Ishikawa (cell line): ENCODE data around the gene SCGB1C2.

Experiments
- EGR1 ChIP-seq: IDR thresholded peaks from 2 replicates; pipeline ENCODE4 v1.6.1; 2012
- EP300 ChIP-seq: IDR thresholded peaks from 2 replicates; pipeline ENCODE4 v1.6.1; 2012; ENCODE audit warnings: borderline replicate concordance
- FOXM1 ChIP-seq: IDR thresholded peaks from 2 replicates; pipeline ENCODE4 v1.6.1; 2012; ENCODE audit warnings: low read depth, borderline replicate concordance
- TAF1 ChIP-seq: IDR thresholded peaks from 2 replicates; pipeline ENCODE4 v1.6.1; 2012; ENCODE audit warnings: low read depth, mild to moderate bottlenecking
- TCF12 ChIP-seq: IDR thresholded peaks from 2 replicates; pipeline ENCODE4 v1.6.1; 2012; ENCODE audit warnings: low read depth
- TEAD4 ChIP-seq: IDR thresholded peaks from 2 replicates; pipeline ENCODE4 v1.6.1; 2012
- YY1 ChIP-seq: IDR thresholded peaks from 2 replicates; pipeline ENCODE4 v1.6.1; 2012; ENCODE audit warnings: low read depth
- TF ChIP-seq, protein P1 (sequence below): IDR thresholded peaks from 2 replicates; pipeline ENCODE4 v1.6.1; 2012
- TF ChIP-seq, protein P2 (sequence below): IDR thresholded peaks from 2 replicates; pipeline ENCODE4 v1.6.1; 2012; ENCODE audit warnings: low read depth, mild to moderate bottlenecking

DNA sequence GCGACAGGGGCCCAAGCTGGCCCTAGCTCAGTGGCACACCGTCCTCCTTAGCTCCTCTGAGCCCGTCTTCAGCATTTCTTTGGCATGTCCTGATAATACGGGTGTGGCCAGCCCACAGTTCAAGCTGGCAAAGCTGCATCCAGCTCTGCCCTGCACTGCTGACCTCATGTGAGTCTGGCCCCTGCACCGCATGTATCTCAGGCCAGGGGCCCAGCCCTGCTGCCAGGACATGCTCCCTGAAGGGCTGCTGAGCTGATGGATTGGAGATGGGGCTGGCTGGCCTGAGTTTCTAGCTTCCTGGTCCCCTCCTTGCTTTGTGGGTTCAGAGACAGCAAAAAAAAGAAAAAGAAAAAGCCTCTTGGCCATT lies 41.7 kb downstream of the SCGB1C2 start:
- TF ChIP-seq TEAD4 (no peak), YY1 (no peak), EP300 (no peak), EGR1 (no peak), TAF1 (no peak), FOXM1 (no peak), TCF12 (no peak)
- TF ChIP-seq, protein P1, sequence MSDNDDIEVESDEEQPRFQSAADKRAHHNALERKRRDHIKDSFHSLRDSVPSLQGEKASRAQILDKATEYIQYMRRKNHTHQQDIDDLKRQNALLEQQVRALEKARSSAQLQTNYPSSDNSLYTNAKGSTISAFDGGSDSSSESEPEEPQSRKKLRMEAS = no peak
- TF ChIP-seq, protein P2, sequence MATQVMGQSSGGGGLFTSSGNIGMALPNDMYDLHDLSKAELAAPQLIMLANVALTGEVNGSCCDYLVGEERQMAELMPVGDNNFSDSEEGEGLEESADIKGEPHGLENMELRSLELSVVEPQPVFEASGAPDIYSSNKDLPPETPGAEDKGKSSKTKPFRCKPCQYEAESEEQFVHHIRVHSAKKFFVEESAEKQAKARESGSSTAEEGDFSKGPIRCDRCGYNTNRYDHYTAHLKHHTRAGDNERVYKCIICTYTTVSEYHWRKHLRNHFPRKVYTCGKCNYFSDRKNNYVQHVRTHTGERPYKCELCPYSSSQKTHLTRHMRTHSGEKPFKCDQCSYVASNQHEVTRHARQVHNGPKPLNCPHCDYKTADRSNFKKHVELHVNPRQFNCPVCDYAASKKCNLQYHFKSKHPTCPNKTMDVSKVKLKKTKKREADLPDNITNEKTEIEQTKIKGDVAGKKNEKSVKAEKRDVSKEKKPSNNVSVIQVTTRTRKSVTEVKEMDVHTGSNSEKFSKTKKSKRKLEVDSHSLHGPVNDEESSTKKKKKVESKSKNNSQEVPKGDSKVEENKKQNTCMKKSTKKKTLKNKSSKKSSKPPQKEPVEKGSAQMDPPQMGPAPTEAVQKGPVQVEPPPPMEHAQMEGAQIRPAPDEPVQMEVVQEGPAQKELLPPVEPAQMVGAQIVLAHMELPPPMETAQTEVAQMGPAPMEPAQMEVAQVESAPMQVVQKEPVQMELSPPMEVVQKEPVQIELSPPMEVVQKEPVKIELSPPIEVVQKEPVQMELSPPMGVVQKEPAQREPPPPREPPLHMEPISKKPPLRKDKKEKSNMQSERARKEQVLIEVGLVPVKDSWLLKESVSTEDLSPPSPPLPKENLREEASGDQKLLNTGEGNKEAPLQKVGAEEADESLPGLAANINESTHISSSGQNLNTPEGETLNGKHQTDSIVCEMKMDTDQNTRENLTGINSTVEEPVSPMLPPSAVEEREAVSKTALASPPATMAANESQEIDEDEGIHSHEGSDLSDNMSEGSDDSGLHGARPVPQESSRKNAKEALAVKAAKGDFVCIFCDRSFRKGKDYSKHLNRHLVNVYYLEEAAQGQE = no peak
